Stimulated activated CD4-positive, alpha-beta T cell treated with anti-CD3 and anti-CD28 coated beads, Interleukin-1b, Interleukin-23, amount 100 ng/mL, for 1 hour (primary cell): ENCODE data around the gene SASH3.

ENCODE experiments used
- DNase-seq, 2 donors: peaks; one replicate each; pipeline ENCODE4 v3.0.0-alpha.2; 2020; ENCODE audit warnings: low read depth in 2 of 2

The SASH3 gene

GRCh38 chrX:129783291-129783713 is 3.6 kb downstream of the SASH3 start:
- DNase-seq = no peak

DNA sequence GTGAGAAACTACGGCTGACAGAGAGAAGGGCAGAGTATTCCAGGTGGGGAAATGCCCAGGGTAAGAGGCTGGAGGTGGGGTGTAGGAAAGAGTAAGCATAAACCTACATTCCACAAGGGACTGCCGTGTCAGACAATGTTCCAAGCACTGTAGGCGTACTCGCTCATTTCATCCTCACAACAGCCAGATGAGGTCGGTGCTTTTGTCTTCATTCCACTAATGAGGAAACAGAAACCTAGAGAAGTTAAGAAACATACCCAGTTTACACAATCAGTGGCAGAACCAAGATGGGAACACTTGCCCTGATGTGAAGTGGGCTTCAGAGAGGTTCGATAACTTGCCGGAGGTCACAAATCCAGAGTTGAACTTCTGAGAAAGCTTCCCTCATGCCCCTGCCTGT is 4.6 kb downstream of the SASH3 start:
- no peak for DNase-seq

GRCh38 chrX:129785160-129785947 is 5.6 kb downstream of the SASH3 start:
- no peak for DNase-seq

- DNase-seq = no peak
Observed at GRCh38 chrX:129786210-129786651, 6.5 kb downstream of the SASH3 start.

DNA sequence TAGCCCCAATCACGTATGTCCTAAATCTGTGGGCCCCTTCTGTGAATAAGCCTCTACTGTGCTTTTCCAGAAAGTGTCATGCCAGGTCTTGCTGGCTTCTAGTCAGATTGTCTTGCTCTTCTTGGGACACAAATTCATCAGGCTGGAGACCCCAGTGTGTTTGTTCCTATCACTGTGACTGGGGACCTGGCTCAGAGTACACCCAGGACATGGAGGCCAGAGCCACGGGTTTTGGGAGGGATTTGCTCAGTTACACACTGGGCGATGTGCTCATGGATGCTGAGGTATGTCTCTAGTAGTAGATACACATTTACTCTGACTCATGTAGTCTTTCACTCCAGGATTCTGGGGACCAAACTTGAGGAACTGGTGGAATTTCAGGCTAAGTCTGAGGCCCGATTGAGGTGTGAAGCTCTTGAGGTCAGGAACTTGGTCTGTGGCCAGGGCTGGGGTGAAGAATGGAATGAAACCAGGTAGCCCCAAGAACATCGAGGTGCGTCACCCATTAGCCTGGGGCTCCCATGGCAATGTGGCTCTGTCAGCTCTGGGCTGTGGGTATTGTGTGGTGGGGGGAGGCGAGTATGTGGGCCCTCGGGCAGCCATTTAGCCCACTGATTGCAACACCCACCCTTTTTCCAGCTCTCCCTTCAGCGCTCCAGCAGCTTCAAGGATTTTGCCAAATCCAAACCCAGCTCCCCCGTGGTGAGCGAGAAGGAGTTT is 7.7 kb downstream of the SASH3 start:
- no peak for DNase-seq

DNA sequence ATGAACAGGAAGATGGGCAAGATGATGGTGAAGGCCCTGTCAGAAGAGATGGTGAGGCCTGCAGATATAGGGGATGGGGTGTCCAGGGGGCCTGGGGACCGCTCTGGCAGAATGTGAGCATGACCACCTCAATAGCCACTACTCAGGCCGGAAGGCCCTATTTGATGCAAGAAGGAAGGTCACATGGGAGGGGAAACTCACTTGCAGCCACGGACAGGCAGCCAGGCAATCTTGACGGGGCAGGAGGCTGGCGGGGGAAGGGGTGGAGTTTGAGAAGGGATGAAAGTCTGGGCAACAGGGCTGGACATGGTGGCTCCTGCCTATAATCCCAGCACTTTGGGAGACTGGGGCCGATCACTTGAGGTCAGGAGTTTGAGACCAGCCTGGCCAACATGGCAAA is 8.8 kb downstream of the SASH3 start:
- DNase-seq = no peak

DNA sequence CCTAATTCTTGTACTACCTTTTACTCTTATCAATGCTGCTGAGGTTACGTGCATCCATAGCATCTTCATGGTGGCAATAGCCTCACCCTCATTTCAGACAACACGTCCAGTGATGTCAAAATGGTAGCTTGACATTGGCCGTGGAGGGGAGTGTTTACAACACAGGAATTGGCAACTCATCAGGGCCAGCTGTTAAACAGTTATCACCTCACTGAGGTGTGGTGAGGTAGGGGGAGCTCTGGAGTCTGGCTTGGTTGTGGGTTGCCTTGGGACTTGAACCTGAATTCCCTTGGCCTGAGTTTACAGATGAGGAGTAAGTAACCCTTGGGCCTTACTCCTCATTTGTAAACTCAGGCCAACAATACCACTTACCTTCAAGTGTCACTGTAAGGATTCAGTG is 10.4 kb downstream of the SASH3 start:
- no peak for DNase-seq

GRCh38 chrX:129790808-129791207 is 11.1 kb downstream of the SASH3 start:
- no peak for DNase-seq

- no peak for DNase-seq
Observed at GRCh38 chrX:129791336-129791735, 11.6 kb downstream of the SASH3 start.

GRCh38 chrX:129791961-129792570 is 12.3 kb downstream of the SASH3 start:
- no peak for DNase-seq

DNA sequence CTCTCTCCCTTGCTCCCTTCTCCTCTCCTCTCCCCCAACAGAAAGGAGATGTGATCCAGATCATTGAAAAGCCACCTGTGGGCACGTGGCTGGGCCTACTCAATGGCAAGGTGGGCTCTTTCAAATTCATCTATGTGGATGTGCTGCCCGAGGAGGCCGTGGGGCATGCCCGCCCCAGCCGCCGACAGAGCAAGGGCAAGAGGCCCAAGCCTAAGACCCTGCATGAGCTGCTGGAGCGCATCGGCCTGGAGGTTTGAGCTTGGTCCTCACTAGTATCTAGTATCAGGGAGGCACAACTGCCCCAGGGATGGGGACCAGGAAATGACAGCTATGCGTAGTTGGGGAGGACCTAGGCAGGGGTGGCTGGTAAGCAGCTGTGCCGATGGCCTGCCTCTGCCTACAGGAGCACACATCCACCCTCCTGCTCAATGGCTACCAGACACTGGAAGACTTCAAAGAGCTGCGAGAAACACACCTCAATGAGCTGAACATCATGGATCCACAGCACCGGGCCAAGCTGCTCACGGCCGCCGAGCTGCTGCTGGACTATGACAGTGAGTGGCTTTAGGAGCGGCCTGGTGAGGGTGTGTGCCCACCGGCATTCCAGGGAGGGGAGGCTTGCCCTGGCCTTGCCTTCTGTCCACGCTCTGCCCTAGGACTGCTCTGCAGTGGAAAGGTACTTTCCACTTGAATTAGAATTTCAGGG is 13.0 kb downstream of the SASH3 start:
- DNase-seq = no peak

- no peak for DNase-seq
Observed at GRCh38 chrX:129793604-129794191, 13.9 kb downstream of the SASH3 start.

- no peak for DNase-seq
Observed at GRCh38 chrX:129795584-129795983, 15.8 kb downstream of the SASH3 start.

- DNase-seq = no peak
Observed at GRCh38 chrX:129797251-129797906, 17.6 kb downstream of the SASH3 start.

DNA sequence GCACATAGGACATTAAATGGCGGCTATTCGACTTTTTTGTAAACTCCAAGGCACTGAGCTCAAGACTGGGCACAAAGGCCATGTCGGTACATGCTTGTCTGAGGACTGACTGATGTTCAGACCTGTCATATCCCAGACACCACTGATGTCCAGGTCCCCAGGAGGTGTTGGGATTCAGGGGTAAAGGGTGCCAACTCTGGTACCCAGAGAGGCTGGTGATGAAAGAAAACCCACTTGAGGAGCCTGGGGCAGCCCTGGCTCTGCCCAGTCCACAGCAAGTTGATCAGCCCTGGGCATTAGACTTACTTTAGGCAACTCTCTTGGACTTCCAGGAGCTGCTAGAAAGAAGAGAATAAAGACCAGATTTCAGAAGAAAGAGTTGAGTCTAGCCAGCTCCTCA is 18.7 kb downstream of the SASH3 start:
- no peak for DNase-seq

GRCh38 chrX:129798888-129799287 is 19.1 kb downstream of the SASH3 start:
- DNase-seq = no peak

- no peak for DNase-seq
Observed at GRCh38 chrX:129800186-129800585, 20.4 kb downstream of the SASH3 start.

GRCh38 chrX:129802863-129803262 is 23.1 kb downstream of the SASH3 start:
- DNase-seq = no peak

DNA sequence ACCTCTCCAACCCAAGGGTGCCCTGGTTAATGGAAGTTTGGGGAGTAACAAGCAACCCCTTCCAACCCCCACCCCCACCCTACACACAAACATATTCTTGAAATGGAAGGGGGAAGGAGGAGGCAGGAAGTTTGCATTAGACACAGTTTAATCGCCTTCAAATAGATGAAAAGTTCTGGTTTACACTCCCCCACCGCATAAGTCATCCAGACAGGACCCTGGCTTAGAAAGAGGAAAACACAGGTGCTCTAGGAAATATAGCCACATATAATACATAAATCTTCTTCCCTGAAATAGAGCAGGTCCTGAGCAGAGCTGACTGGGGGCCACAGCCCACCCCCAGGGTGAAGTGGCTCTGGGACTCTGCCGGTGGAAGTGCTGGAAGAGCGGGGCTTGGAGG is 25.1 kb downstream of the SASH3 start:
- DNase-seq = no peak

DNA sequence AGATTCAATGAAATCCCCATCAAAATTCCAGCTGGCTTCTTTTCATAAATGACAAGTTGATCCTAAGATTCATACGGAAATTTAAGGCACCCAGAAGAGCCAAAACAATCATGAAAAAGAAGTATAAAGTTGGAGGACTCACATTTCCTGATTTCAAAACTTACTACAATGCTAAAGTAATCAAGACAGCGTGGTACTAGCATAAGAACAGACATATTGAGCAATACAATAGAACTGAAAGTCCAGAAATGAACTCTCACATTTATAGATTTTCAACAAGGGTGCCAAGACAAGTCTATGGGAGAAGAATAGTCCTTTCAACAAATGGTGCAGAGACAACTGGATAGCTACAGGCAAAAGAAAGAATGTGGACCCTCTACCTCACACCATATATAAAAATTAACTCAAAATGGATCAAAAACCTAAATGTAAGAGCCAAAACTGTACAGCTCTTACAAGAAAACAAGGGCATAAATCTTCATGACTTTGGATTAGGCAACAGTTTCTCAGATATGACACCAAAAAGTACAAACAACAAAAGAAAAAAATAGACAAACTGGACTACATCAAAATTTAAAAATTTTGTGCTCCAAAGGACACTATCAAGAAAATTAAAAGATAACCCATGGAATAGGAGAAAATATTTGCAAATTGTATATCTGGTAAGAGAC is 28.5 kb downstream of the SASH3 start:
- DNase-seq = no peak
